MCF 10A (cell line): Measurements from ENCODE around the gene MORF4L1. TPM values are rescaled to one million over a fixed set of nuclear protein-coding genes. Genes with fewer than 3 reads are reported as not detected.

Experiments
- BruUV-seq: library from RNA; stranded (reverse); fragments of 400-500 nt; replicated peaks from 2 replicates; lab custom pipeline; 2021; lab: Mats Ljungman, UMichigan
- CTCF ChIA-PET: fragments of 300-600 bp; sonication (Branson Sonifier 250); formaldehyde crosslinking; extraction: SDS; loops from one replicate; lab custom pipeline; 2021; ENCODE audit warnings: antibody characterized with exemption, inconsistent platforms; lab: Yijun Ruan, JAX
- POLR2A ChIA-PET: fragments of 300-600, 350-650 bp; sonication (Branson Sonifier 250); formaldehyde crosslinking; extraction: SDS; loops from one replicate; lab custom pipeline; 2020; ENCODE audit warnings: antibody characterized with exemption, inconsistent platforms; lab: Yijun Ruan, JAX
- DNase-seq: peaks from one replicate; pipeline ENCODE4 v3.0.0-alpha.2; 2018; ENCODE audit not compliant: unreplicated experiment
- H3K27ac Mint-ChIP-seq: one replicate; pipeline ENCODE4 v1.8.0; 2022; ENCODE audit warnings: mild to moderate bottlenecking, low read depth, mixed read lengths; ENCODE audit not compliant: unreplicated experiment
- H3K27me3 Mint-ChIP-seq: one replicate; pipeline ENCODE4 v1.8.0; 2022; ENCODE audit warnings: mixed read lengths; ENCODE audit not compliant: insufficient read depth, unreplicated experiment
- H3K36me3 Mint-ChIP-seq: one replicate; pipeline ENCODE4 v1.8.0; 2022; ENCODE audit warnings: mild to moderate bottlenecking, moderate library complexity, mixed read lengths; ENCODE audit not compliant: insufficient read depth, unreplicated experiment
- H3K4me1 Mint-ChIP-seq: one replicate; pipeline ENCODE4 v1.8.0; 2022; ENCODE audit warnings: mixed read lengths; ENCODE audit not compliant: insufficient read depth, unreplicated experiment
- H3K4me3 Mint-ChIP-seq: one replicate; pipeline ENCODE4 v1.8.0; 2022; ENCODE audit warnings: mild to moderate bottlenecking, moderate library complexity, mixed read lengths; ENCODE audit not compliant: unreplicated experiment
- H3K9me3 Mint-ChIP-seq: one replicate; pipeline ENCODE4 v1.8.0; 2022; ENCODE audit warnings: mixed read lengths; ENCODE audit not compliant: unreplicated experiment
- intact Hi-C: fragments of 100-400 bp; cut with micrococcal nuclease; formaldehyde crosslinking; loops from 2 replicates; pipeline ENCODE4 v1.14.1; 2022
- total RNA-seq: library from RNA; stranded (reverse); gene quantifications from 2 replicates; pipeline ENCODE4 v1.2.3, GENCODE V29; 2022
- TF ChIP-seq, protein P1 (sequence below): fragments of 200-600 bp; IDR thresholded peaks from one replicate; pipeline ENCODE4 v1.8.0; 2022; ENCODE audit warnings: antibody characterized with exemption, mild to moderate bottlenecking; ENCODE audit not compliant: unreplicated experiment

MORF4L1 gene
- total RNA-seq, 1 experiment from 2014 or later, result 264 TPM

DNA sequence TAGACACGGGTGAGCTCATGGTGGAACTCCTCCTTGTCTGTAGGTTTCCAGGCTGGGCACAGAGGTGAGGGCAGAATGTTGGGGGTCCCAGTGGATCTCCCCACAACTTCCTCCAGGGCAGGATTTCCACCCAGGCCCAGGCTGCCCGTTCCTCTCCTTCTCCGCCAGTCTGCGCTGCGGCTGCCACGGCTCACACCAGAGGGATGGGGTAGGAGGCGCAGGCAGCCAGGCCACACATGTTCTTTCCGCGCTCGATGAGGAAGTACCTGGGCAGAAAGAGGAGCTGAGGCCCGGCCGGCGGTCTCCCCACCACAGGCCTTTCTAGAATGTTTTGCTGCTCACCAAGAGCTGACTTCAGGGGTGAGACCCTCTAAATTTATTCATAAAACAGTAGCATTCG lies 49.2 kb downstream of the MORF4L1 start:
- CTCF ChIA-PET, result interaction anchor here (0.6 to 1.5 kb wide), 8 partner anchors 10 to 1086 kb away, joined by 3 to 7 read pairs (median 4); no protein-coding TSS in a partner anchor
- no TSS peak for BruUV-seq
- intact Hi-C loops, result no loop called here

DNA sequence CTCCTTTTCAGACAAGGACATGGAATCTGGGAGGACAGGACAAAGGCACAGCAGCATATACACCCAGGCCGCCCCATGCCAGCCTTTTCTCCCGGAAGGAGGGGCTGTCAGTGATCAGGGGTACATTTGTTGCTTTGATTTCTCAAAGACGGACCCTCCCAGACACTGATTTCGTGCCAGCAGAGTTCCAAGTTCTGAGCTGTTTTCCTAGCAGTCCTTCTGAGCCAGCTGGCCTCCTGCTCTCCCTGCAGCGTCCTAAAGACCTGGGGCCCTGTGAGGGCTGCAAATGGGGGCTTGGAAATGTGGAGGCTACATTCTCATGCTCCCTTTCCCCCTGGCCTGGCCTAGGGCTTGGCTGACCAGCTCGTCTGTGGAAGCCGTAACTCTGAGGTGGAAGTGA lies 49.8 kb downstream of the MORF4L1 start:
- peaks cover 64% of the 10 kb centered on the region for H3K36me3 Mint-ChIP-seq
- TF ChIP-seq, protein P1, sequence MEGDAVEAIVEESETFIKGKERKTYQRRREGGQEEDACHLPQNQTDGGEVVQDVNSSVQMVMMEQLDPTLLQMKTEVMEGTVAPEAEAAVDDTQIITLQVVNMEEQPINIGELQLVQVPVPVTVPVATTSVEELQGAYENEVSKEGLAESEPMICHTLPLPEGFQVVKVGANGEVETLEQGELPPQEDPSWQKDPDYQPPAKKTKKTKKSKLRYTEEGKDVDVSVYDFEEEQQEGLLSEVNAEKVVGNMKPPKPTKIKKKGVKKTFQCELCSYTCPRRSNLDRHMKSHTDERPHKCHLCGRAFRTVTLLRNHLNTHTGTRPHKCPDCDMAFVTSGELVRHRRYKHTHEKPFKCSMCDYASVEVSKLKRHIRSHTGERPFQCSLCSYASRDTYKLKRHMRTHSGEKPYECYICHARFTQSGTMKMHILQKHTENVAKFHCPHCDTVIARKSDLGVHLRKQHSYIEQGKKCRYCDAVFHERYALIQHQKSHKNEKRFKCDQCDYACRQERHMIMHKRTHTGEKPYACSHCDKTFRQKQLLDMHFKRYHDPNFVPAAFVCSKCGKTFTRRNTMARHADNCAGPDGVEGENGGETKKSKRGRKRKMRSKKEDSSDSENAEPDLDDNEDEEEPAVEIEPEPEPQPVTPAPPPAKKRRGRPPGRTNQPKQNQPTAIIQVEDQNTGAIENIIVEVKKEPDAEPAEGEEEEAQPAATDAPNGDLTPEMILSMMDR, result no peak
- ChIA-PET POLR2A (no interaction called here), CTCF (interaction anchor here (0.6 to 1.7 kb wide), 7 partner anchors 10 to 1087 kb away, joined by 3 to 7 read pairs (median 4); no protein-coding TSS in a partner anchor)
- no peaks in the 10 kb centered on the region for H3K27me3 Mint-ChIP-seq
- intact Hi-C loops, result no loop called here
- DNase-seq, result no peak
- no peak overlapping the region for H3K4me3 Mint-ChIP-seq
- no TSS peak for BruUV-seq
- H3K27ac Mint-ChIP-seq, result no peak overlapping the region
- peaks cover 5% of the 10 kb centered on the region for H3K4me1 Mint-ChIP-seq
- H3K9me3 Mint-ChIP-seq, result no peaks in the 10 kb centered on the region

More for the DNA sequence above, 49.2 kb downstream of the MORF4L1 start:
- Mint-ChIP-seq H3K27ac (no peak overlapping the region), H3K4me1 (peaks cover 4% of the 10 kb centered on the region), H3K9me3 (no peaks in the 10 kb centered on the region), H3K4me3 (no peak overlapping the region), H3K27me3 (no peaks in the 10 kb centered on the region), H3K36me3 (peaks cover 65% of the 10 kb centered on the region)
- POLR2A ChIA-PET, result no interaction called here
- DNase-seq, result no peak
- TF ChIP-seq, protein P1, result no peak

DNA sequence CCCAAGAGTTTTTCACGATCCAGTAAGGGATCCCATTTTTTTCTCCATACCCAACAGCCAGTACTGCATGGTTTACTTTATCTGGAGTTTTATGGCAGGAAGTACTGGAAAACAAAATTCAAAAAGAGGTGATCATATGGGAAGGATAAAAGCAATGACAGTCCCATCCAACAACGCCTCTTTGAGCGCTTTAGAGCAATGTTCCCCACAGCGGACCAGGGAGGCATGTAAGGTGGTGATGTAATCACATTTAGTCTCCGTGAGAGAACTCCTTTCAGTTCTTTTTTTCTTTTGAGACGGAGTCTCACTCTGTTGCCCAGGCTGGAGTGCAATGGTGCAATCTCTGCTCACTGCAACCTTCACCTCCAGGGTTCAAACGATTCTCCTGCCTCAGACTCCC lies 50.3 kb downstream of the MORF4L1 start:
- ChIA-PET CTCF (interaction anchor here (0.6 to 1.7 kb wide), 4 partner anchors 13 to 764 kb away, joined by 3 to 5 read pairs (median 4); no protein-coding TSS in a partner anchor), POLR2A (no interaction called here)
- TF ChIP-seq, protein P1, result no peak
- H3K27me3 Mint-ChIP-seq, result no peaks in the 10 kb centered on the region
- peaks cover 64% of the 10 kb centered on the region for H3K36me3 Mint-ChIP-seq
- intact Hi-C loops, result no loop called here
- no TSS peak for BruUV-seq
- H3K4me1 Mint-ChIP-seq, result peaks cover 5% of the 10 kb centered on the region
- no peaks in the 10 kb centered on the region for H3K9me3 Mint-ChIP-seq
- H3K27ac Mint-ChIP-seq, result no peak overlapping the region
- no peak overlapping the region for H3K4me3 Mint-ChIP-seq
- no peak for DNase-seq

DNA sequence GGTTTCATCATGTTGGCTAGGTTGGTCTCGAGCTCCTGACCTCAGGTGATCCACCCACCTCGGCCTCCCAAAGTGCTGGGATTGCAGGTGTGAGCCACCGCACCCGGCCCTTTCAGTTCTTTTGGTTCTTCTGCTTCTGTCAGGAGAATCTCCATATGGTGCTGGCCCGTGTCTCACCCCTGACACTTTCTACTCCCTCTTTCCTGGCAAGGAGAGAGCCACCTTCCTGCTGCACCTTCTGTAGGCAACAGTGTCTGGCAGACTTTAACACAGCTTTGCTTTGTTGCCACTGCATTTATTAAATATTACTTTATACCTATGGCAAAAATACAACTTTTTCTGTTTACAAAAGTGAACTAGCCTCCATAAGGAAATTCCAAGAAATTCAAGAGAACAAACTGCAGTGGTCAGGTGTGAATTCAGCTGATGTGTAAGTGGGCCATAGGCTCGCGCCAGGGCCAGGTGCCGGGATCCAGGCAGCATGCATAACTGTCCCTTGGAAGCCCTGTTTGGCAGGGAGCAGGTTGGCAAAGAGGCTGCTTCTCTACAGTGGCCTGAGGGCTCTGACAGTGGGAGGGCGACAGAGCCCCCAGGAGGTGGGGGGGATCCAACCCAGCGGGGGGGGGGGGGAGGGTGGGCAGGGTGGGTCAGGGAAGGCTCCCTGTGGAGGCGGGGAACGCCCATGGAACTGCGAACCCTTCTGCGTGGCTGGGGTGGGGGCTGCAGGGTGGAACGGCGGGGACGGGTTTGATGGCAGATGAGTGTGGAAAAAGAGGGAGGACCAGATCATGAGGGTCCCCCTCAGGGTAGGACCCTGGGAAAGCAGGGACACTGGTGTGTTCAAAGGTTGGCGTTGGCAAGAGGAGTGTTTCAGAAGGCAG lies 51.0 kb downstream of the MORF4L1 start:
- Mint-ChIP-seq H3K9me3 (no peaks in the 10 kb centered on the region), H3K4me1 (peaks cover 5% of the 10 kb centered on the region), H3K36me3 (peaks cover 62% of the 10 kb centered on the region), H3K27ac (no peak overlapping the region), H3K27me3 (no peaks in the 10 kb centered on the region), H3K4me3 (no peak overlapping the region)
- no TSS peak for BruUV-seq
- ChIA-PET CTCF (interaction anchor here (0.6 to 2.8 kb wide), 5 partner anchors 10 to 104 kb away, joined by 3 to 9 read pairs (median 4); no protein-coding TSS in a partner anchor), POLR2A (interaction anchor here (1.0 kb wide), 1 partner anchor 32 kb away, joined by 6 read pairs; no protein-coding TSS in a partner anchor)
- TF ChIP-seq, protein P1, result no peak
- no peak for DNase-seq
- intact Hi-C loops, result no loop called here
